Measurements from ENCODE around the gene KANK2.

Gene KANK2

GRCh38 chr19:11197291-11198174 lies at the start of gene KANK2:
KANK2 (minus strand) TSS chr19:11197545; CDS start chr19:11194511, 3,034 bp downstream.
- DNase-seq, result peak; percentile 66 to 84

GRCh38 chr19:11246941-11247340 lies 49.6 kb upstream of the KANK2 start:
- no peak for DNase-seq

GRCh38 chr19:11244846-11245589 lies 47.7 kb upstream of the KANK2 start:
- DNase-seq, result no peak

GRCh38 chr19:11243798-11244169 lies 46.4 kb upstream of the KANK2 start:
- DNase-seq, result no peak

- peak in 1 of 2 experiments; percentile 81 for DNase-seq
Observed at GRCh38 chr19:11242864-11243797, 45.8 kb upstream of the KANK2 start.

- DNase-seq, result no peak
Observed at GRCh38 chr19:11242025-11242424, 44.7 kb upstream of the KANK2 start.

GRCh38 chr19:11240008-11240444 lies 42.7 kb upstream of the KANK2 start:
- no peak for DNase-seq

GRCh38 chr19:11239377-11240000 lies 42.1 kb upstream of the KANK2 start, which contains the start of gene ANGPTL8:
ANGPTL8 (plus strand) TSS chr19:11239619; CDS start chr19:11239638, 19 bp downstream.
- DNase-seq, result no peak

- DNase-seq, result no peak
Observed at GRCh38 chr19:11238781-11239376, 41.5 kb upstream of the KANK2 start.

GRCh38 chr19:11238041-11238440 lies 40.7 kb upstream of the KANK2 start:
- DNase-seq, result no peak

- DNase-seq, result peak in 1 of 2 experiments; percentile 37
Observed at GRCh38 chr19:11237321-11237720, 40.0 kb upstream of the KANK2 start.

- DNase-seq, result peak; percentile 9 to 37
Observed at GRCh38 chr19:11236324-11237301, 39.3 kb upstream of the KANK2 start.

GRCh38 chr19:11234486-11235075 lies 37.2 kb upstream of the KANK2 start:
- no peak for DNase-seq

- DNase-seq, result no peak
Observed at GRCh38 chr19:11233073-11233472, 35.7 kb upstream of the KANK2 start.

GRCh38 chr19:11232555-11232954 lies 35.2 kb upstream of the KANK2 start:
- DNase-seq, result no peak

GRCh38 chr19:11230621-11231386 lies 33.5 kb upstream of the KANK2 start:
- DNase-seq, result peak; percentile 6 to 29

GRCh38 chr19:11227195-11227886 lies 30.0 kb upstream of the KANK2 start:
- DNase-seq, result peak; percentile 9 to 40

GRCh38 chr19:11226716-11227166 lies 29.4 kb upstream of the KANK2 start:
- no peak for DNase-seq
